Epithelial cell of proximal tubule (primary cell): ENCODE measurements around the gene TRPV6. TPM values are rescaled to one million over a fixed set of nuclear protein-coding genes. Genes with fewer than 3 reads are reported as not detected.

Source experiments
- DNase-seq: peaks from one replicate; pipeline ENCODE4 v3.0.0-alpha.2; 2011; ENCODE audit warnings: low read depth
- H3K4me3 ChIP-seq: 2 replicates; pipeline ENCODE4 v1.5.1; 2011; ENCODE audit warnings: low read depth, mild to moderate bottlenecking, low read length
- CTCF ChIP-seq: conservative IDR thresholded peaks from 2 replicates; pipeline ENCODE4 v1.5.1; 2012; ENCODE audit warnings: low read depth, mild to moderate bottlenecking, low read length
- total RNA-seq: library from RNA; depleted of rRNA; stranded (reverse); fragments of >200 nt; gene quantifications from 2 replicates; pipeline ENCODE4 v1.2.3, GENCODE V29; 2015

TRPV6 gene
- total RNA-seq, 1 donor from 2014 or later = 0.06 TPM

- DNase-seq = no peak
- no peak overlapping the region for H3K4me3 ChIP-seq
- TF ChIP-seq CTCF = peak; percentile 50
These were observed 23.7 kb upstream of the TRPV6 start for GRCh38 chr7:142908921-142909890.

DNA sequence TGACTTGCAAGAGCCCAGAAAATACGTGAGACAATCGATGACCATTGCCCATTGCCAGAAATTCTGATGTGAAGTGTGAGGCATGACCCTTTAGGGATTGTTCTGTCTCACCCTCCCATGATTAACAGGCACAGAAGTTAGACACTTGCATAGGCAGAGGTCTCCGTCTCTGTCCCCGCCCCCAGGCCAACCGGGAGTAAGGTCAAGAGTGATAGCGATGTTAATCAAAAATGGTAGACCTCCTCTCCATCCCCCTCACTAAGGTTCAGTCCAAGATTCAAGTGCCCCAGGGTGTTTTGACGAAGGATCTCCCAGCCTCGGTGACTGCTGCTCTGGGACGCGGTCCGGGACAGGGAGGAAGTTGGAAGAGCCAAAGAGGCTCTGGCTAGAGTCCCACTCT lies 22.7 kb upstream of the TRPV6 start:
- no peak for TF ChIP-seq CTCF
- no peak for DNase-seq
- H3K4me3 ChIP-seq = no peak overlapping the region

- H3K4me3 ChIP-seq = no peak overlapping the region
- TF ChIP-seq CTCF = no peak
- no peak for DNase-seq
These were observed 21.1 kb upstream of the TRPV6 start for GRCh38 chr7:142906643-142907042.

GRCh38 chr7:142905759-142906158 lies 20.2 kb upstream of the TRPV6 start:
- DNase-seq = no peak
- TF ChIP-seq CTCF = no peak
- no peak overlapping the region for H3K4me3 ChIP-seq

GRCh38 chr7:142904128-142904527 lies 18.6 kb upstream of the TRPV6 start:
- TF ChIP-seq CTCF = no peak
- DNase-seq = no peak
- no peak overlapping the region for H3K4me3 ChIP-seq

DNA sequence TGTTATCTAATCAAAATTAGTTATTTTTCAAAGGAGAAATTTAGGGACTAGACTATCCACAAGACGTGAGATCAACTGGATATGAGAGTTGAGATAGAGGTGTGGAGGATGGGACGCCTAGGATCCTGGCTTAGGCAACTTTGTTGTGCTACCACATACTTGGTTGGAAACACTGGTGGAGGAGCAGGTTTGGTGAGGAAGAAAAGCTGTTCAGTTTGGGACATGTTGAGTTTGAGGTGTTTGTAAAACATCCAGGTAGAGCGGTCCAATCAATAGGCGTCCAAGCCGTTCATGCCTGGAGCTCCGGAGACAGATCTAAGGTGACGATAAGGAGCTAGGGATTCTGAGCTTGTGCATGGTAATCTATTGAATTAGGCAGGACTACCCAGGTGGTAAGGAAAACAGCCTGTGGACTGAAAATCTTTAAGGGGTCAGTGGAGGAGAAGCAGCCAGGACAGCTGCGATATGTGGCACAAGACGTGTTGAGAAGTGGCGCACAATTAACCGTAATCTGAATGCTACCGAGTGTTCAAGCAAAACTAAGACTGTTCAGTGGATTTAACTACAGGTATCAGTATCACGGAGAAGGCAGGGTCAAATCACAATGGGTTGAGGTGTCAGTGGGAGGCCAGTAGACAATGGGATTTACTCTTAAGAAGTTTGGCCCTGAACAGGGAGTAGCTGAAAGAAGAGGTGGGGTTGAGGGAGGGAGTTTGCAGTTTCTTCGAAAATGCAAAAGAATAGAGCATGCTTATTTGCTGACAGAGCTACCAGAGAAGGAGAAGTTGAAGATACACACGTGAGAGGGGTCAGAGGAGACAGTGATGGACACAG lies 16.1 kb upstream of the TRPV6 start:
- H3K4me3 ChIP-seq = no peak overlapping the region
- DNase-seq = no peak
- TF ChIP-seq CTCF = no peak
